GM20431 (cell line): ENCODE data around the gene BBS10.
"Not testable (repeated sequence)": the region's sequence is repeated elsewhere in the genome, so short reads cannot be mapped to it uniquely, and the experiment has no call there.

Experiments
- in situ Hi-C: fragments of 300-500 bp; cut with MseI, MboI; formaldehyde crosslinking; loops from one replicate; pipeline ENCODE4 v1.15.0; 2020; ENCODE audit warnings: low sequenced_read_pairs; ENCODE audit not compliant: unreplicated experiment

Gene BBS10

DNA sequence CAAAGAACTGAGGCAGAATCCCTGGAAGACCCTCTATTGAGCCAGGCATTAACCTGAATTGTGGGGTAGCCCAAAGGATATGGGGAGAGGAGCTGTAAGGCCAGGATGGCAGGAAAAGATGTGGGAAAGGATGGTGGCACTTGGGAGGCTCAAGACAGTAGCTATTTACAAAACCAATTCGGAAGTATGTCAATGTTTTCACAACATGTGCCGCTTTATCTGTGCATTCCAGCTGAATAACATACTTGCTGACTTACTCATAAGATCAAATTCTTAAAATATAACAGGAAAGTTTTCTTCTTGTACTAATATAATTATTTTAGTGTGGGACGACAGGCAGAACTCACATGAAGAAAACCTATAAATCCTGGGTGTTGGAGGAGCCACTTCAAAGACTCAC is 10.6 kb downstream of the BBS10 start:
- in situ Hi-C loops: no loop called here

DNA sequence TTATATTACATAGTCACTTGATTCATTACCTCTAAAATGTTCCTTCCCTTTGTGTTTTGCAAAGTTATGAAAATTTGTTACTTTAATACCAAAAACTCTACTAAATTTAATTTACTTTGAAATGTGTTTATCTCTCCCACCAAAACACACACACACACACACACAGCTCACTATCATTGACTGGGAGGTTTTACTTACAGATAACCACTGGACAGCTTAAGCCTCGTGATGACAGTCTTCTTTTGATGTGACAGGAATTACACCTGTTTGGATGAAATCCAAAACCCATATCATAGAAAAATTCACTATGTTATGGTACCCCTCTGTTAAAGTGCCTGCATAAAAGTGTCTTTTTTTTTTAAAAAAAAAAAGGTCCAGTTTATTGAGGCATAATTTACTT is 15.6 kb downstream of the BBS10 start:
- in situ Hi-C loops: no loop called here

DNA sequence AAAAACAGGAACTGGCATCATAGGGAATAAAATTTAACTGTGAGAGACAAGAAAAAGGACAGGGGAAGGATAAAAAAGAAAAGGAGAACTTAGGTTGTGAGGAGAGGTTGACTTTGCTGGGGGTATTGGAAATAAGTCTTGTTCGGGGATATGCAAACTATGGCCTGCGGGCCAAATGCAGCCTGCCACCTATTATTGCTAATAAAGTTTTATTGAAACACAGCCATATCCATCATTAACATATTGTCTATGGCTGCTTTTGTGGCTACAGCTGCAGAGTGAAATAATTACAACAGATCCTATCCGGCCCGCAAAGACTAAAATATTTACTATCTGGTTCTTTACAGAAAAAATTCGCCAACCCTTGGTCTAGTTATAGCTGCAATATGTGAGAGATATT is 18.6 kb downstream of the BBS10 start:
- in situ Hi-C loops: no loop called here

DNA sequence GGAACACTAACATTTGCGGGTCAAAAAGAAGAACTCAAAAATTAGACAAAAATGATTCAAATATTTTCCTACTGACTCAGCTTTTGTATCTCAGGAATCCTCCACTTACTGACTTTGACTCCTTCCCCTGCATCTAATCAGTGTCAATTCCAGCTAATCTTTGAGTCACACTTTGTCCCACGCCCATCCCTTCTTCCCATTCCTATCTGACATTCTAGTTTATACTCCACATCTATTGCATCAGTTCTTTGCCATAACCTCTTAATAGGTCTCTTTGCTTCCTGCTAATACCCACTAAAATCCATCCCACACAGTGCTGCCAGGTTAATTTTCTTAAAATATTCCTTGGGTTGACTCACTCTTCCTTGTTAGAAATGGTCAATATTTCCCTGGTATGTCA is 19.1 kb downstream of the BBS10 start:
- in situ Hi-C loops: no loop called here

DNA sequence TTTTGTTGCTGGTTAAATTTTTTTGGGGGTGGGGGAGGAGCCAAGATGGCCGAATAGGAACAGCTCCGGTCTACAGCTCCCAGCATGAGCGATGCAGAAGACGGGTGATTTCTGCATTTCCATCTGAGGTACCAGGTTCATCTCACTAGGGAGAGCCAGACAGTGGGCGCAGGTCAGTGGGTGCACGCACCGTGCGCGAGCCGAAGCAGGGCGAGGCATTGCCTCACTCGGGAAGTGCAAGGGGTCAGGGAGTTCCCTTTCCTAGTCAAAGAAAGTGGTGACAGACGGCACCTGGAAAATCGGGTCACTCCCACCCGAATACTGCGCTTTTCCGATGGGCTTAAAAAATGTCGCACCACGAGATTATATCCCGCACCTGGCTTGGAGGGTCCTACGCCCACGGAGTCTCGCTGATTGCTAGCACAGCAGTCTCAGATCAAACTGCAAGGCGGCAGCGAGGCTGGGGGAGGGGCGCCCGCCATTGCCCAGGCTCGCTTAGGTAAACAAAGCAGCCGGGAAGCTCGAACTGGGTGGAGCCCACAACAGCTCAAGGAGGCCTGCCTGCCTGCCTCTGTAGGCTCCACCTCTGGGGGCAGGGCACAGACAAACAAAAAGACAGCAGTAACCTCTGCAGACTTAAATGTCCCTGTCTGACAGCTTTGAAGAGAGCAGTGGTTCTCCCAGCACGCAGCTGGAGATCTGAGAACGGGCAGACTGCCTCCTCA is 28.5 kb downstream of the BBS10 start:
- in situ Hi-C loops: not testable (repeated sequence)

DNA sequence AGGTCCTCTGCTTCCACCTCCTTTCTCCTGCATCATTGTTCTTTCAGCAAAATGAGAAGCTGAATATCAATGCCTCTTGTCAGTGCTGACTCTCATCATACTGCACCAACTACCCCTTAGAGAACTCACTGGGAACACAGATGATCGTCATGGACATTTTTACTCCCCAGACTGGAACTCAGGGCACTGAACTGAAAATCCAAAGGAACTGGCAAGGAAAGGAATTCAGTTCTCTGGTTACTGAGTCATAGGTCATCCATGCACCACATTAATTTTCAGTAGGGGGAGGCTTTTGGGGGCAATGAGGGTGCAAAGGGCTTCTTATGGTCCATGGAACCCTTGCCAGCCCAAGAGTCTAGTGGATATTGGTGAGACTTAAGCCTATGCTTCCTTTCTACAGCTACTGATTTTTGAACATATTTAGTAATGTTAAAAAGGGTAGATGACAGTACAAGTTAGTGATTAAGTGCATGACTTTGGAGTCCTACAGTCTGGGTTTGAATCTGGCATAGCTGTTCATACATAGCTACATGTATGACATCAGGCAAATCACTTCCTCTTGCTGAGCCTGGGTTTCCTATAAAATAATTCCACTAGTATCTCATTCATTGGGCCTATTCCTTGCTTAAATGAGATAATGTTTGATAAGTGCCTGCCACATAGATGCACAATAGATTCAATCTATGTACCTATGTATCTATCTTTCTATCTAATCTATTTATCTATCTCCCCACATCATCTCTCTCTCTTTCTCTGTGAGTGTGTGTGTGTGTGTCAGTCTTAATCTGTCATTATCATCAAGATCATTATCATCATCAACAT is 29.2 kb downstream of the BBS10 start:
- in situ Hi-C loops: no loop called here

DNA sequence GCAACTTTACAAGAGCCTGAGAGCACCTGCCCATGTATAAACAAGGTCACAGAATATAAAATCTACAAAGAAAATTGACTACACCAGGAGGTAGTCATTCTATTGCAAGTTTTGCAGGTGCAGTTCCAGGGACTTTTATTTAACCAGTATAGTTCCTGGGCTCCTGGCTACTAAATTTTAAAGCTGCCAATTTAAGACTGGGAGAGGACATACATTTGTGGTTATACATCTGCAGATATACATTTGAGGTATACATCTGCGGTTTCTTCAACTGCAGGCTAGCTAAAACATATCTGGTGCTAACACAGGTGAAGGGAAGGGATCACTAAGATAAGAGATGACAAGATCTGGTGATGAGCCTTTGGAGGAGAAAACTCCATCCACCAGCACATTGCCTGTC is 30.2 kb downstream of the BBS10 start:
- in situ Hi-C loops: no loop called here

DNA sequence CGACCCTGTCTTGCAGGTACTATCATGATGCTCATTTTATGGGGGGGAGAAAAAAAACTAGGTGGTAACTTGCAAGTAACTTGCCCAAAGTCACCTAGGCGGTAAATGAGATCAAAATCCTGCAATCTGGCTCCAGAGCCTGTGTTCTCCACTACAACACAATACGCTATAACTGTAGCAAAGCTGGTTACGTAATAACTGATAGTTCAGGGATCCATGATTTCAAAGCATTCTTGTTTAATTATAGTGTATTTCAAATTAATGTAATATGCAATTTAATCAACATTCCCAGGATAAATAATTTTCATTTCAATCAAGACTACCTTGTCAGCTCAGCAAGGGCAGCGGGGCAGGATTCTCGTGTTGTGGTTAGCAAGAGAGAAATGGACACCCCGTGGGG is 31.7 kb downstream of the BBS10 start:
- in situ Hi-C loops: no loop called here

DNA sequence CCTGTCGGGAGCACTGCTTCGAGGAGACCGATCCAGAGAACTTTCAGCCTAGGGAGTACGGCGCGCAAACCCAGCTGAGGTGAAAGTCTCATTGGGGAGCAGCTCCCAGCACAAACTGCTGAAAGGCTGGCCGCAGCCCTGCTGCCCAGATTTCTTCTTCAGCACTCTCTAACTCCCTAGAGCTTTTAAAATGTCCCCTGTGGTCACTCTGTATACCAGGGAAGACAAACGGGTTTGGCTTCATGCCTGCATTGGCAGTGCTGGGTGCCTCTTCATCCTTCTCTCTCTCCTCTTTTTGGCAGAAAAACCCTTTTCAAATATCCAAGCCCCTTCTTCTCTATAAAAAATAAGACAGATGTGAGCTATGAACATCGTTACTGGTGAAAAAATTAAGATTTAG is 34.9 kb downstream of the BBS10 start:
- in situ Hi-C loops: no loop called here

DNA sequence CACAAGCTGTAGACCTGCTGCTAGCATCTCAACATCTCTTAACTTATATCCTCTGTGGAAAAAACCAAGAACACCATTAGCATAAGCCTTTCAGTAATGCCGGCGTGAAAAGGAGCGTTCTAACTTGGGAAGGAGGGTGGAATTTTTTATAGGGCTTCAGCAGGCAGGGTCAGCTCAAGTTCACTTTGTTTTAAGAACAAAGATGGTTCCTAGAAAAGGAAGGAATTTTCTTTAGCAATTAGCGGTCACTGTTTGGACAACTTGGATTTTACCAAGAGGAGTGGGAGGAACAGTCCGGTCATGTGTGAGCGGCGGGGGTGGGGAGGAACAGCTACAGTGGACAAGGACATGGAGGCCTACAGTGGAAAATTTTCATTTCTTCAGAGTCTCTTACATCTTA is 35.9 kb downstream of the BBS10 start:
- in situ Hi-C loops: no loop called here

DNA sequence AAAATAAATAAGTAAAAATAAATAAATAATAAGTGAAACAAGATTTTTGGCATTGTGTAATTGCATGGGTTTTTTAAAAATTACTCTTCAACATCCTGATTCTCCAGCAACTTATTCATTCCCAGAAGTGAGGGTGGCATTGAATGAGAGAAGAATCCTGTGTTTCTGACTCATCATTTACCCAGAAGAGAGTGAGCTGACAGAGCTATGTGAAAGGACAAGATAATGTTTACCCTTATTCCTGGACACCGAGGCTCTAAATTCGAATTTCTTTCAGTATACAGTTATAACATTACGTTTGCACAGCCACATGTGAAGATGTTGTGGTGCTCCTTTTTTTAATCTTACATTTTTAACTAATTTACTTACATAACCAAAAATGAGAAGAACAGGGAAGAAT is 36.4 kb downstream of the BBS10 start:
- in situ Hi-C loops: no loop called here

DNA sequence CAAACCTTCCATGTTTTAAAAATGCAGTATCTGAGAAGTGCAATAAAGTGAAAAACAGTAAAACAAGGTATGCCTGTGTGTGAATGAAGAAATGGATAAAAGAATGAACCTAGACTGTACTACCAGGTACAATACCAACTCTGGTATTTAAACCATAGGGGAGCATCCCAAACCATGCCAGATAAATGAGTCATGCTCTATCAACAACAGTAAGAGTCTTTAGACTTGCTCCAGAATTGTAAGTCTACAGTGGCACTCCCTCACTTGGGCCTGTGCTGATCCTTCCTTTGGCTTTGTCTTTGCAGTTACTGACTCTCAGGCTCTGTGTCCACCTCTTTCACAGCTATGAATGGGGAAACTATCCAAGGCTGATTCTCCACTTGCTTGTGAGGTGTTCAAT is 38.1 kb downstream of the BBS10 start:
- in situ Hi-C loops: no loop called here

DNA sequence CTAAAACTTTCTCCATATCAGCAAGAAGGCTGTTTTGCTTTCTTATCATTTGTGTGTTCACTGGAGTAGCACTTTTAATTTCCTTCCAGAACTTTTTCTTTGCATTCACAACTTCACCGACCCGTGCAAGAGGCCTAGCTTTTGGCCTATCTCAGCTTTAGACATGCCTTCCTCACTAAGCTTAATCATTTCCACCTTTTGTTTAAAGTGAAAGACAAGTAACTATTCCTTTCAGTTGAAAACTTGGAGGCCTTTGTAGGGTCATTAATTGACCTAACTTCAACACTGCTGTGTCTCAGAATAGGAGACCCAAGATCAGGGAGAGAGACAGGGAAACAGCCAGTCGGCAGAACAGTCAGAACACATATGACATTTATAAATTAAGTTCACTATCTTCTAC is 39.3 kb downstream of the BBS10 start:
- in situ Hi-C loops: no loop called here

DNA sequence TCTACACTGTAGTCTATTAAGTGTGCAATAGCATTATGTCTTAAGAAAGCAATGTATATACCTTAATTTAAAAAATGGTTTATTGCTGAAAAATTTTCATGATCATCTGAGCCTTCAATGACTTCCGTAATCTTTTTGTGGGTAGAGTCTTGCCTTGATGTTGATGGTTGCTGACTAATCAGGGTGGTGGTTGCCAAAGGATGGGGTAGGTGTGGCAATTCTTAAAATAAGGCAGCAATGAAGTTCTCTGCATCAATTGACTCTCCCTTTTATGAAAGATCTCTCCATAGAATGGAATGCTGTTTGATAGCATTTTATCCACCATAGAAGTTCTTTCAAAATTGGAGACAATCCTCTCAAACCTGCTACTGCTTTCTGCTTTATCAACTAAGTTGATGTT is 41.1 kb downstream of the BBS10 start:
- in situ Hi-C loops: no loop called here

DNA sequence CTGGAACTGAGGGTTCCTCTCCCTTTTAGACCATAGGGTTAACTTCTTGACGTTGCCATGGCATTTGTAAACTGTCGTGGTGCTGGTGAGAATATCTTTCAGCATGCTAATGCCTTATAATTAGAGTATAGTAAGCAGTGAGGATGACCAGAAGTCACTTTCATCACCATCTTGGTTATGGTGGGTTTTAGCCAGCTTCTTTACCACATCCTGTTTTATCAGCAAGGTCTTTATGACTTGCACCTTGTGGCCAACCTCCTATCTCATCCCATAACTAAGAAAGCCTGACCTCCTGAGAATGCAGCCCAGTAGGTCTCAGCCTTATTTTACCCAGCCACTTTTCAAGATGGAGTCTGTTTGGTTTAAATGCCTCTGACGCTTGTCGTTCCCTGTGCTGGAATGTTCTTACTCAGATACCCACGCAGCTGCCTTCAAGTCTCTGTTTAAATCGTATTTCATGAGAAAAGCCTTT is 44.2 kb downstream of the BBS10 start:
- in situ Hi-C loops: no loop called here

DNA sequence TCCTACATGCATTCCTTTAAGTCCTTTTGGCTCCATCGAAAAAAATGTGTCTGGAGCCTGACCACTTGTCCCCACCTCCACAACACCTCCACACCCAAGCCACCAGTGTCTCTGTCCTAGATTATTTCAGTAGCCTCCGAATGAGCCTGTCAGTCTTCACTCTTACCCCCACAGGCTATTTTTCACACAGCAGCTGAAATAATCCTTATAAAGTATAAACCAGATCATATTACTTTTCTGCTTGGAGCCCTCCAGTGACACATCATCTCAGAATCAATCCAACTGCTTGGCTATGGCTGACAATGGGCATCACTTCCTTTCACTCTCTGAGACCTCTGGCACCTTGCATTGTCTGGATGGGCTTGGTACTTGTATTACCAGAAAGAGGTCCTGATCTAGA is 44.9 kb downstream of the BBS10 start:
- in situ Hi-C loops: no loop called here

DNA sequence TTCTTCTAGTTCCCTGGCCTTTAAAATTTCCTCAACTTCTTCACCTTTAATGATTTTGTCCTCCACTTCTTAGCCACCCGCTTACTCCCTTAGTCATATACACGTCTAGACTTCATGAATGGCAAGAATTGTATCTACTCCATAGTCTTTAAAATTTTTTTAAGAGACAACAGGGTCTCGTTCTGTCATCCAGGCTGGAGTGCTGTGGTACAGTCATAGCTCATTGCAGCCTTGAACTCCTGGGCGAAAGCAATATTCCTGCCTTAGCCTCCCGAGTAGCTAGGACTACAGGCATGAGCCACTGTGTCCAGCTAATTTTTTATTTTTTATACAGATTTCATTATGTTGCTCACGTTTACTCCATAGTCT is 47.9 kb downstream of the BBS10 start:
- in situ Hi-C loops: no loop called here

DNA sequence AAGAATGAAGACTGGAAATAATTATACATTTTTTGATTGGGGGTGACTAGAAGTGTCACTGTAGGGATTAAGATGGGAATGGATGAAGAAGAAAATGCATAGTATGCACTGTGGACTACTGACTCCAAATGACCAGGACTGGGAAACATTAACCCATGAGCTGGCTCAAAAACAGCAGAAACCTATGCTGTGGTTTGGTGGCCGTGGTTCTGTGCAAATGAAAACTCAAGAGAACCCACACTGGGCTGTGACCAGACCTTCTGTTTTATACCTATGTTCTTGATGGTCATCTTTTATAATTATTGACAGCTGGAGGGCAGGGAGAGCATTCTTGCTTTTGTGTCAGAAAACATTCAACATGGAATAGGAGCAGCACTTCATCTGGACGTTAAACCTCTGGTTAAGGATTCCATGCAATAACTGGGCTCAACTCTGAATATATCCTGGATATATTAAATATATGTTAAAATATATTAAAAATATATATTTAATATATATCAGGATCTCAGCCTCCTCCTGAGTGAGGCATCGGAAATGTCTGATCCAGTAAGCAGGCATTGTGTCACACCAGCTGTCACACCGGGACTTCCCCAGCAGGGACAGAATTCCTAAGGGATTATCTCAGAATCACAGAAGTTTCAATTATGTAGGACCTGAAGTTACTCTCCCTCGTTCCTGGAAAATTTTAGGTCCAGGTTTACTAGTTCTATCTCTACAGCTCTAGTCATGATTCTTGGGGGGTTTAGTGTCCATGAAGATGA is 48.5 kb downstream of the BBS10 start:
- in situ Hi-C loops: no loop called here
